ENCODE data around the gene NSUN6. TPM values are rescaled to one million over a fixed set of nuclear protein-coding genes. Genes with fewer than 3 reads are reported as not detected.

Gene NSUN6
- total and polyA plus RNA-seq, 2 experiments from 2014 or later, result 18.1 to 37.4 TPM

DNA sequence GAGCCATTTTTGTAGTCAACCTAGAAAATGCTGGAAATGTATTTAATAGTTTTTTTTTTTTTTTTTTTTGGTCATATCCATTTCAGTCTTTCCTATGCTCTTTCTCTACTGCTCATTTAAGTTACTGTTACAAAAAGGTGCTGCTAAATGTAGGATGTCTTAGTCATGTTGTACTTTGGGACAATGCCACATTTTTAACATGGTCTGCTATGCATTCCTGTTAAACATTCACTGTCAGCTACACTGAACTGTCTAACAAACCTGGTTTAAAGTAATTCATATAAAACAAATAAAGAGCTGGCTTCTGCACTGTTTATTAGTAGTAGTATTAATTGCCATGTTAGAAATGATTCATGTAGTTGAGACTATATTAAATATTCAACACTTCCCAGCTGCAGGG is 108.6 kb downstream of the NSUN6 start (continued):
- no peak for TF ChIP-seq ZNF462 (CRISPR knock-in tag; IDR thresholded peaks at IDR 0.05)
- TF ChIP-seq STAT1 (IDR thresholded peaks at IDR 0.05; ENCODE audit: unreplicated experiment), result no peak

DNA sequence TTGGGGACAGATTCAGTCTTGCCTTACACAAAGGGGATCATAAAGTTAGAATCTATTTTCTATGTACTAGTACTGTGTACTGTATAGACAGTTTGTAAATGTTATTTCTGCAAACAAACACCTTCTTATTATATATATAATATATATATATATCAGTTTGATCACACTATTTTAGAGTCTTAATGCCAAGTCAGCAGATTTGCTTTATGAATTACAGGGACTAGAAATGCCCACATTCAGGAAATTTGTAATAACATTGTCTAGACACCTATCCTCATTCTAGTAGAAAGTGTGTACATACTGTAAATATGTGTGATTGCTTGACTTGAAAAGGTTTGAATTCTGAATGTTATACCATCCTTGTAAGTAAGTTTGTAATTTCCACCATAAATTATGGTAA is 111.2 kb downstream of the NSUN6 start:
- TF ChIP-seq, protein P1, sequence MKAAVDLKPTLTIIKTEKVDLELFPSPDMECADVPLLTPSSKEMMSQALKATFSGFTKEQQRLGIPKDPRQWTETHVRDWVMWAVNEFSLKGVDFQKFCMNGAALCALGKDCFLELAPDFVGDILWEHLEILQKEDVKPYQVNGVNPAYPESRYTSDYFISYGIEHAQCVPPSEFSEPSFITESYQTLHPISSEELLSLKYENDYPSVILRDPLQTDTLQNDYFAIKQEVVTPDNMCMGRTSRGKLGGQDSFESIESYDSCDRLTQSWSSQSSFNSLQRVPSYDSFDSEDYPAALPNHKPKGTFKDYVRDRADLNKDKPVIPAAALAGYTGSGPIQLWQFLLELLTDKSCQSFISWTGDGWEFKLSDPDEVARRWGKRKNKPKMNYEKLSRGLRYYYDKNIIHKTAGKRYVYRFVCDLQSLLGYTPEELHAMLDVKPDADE (IDR thresholded peaks at IDR 0.05), result no peak
- TF ChIP-seq JUNB (IDR thresholded peaks at IDR 0.05; ENCODE audit: unreplicated experiment) (no peak), ZNF331 (CRISPR knock-in tag; IDR thresholded peaks at IDR 0.05; ENCODE audit: low read depth) (no peak), ZNF114 (CRISPR knock-in tag; IDR thresholded peaks at IDR 0.05) (no peak), POLR2AphosphoS5 (IDR thresholded peaks at IDR 0.05; ENCODE audit: low read depth) (no peak), NANOG (IDR thresholded peaks at IDR 0.05; ENCODE audit: borderline replicate concordance) (no peak)
- TF ChIP-seq, protein P2, sequence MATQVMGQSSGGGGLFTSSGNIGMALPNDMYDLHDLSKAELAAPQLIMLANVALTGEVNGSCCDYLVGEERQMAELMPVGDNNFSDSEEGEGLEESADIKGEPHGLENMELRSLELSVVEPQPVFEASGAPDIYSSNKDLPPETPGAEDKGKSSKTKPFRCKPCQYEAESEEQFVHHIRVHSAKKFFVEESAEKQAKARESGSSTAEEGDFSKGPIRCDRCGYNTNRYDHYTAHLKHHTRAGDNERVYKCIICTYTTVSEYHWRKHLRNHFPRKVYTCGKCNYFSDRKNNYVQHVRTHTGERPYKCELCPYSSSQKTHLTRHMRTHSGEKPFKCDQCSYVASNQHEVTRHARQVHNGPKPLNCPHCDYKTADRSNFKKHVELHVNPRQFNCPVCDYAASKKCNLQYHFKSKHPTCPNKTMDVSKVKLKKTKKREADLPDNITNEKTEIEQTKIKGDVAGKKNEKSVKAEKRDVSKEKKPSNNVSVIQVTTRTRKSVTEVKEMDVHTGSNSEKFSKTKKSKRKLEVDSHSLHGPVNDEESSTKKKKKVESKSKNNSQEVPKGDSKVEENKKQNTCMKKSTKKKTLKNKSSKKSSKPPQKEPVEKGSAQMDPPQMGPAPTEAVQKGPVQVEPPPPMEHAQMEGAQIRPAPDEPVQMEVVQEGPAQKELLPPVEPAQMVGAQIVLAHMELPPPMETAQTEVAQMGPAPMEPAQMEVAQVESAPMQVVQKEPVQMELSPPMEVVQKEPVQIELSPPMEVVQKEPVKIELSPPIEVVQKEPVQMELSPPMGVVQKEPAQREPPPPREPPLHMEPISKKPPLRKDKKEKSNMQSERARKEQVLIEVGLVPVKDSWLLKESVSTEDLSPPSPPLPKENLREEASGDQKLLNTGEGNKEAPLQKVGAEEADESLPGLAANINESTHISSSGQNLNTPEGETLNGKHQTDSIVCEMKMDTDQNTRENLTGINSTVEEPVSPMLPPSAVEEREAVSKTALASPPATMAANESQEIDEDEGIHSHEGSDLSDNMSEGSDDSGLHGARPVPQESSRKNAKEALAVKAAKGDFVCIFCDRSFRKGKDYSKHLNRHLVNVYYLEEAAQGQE (IDR thresholded peaks at IDR 0.05; ENCODE audit: unreplicated experiment), result no peak
- Histone ChIP-seq H3K27me3 (ENCODE audit: insufficient read depth) (no peaks in the 10 kb centered on the region), H3K79me2 (replicated peaks; ENCODE audit: insufficient read depth) (no peaks in the 10 kb centered on the region), H3K9me2 (ENCODE audit: insufficient read depth) (no peaks in the 10 kb centered on the region), H3K27ac (ENCODE audit: low read depth) (no peak overlapping the region), H3K4me1 (ENCODE audit: insufficient read depth) (no peaks in the 10 kb centered on the region), H4K20me1 (replicated peaks; ENCODE audit: insufficient read depth) (no peaks in the 10 kb centered on the region; the same call in 1 of the 2 replicates), H3F3A (replicated peaks; ENCODE audit: low read depth) (no peaks in the 10 kb centered on the region), H3K36me3 (ENCODE audit: insufficient read depth) (no peaks in the 10 kb centered on the region), H3K4me2 (no peak overlapping the region), H3K4me3 (no peak overlapping the region), H2AFZ (no peak overlapping the region)
- Mint-ChIP-seq H3K4me3 (no peak overlapping the region), H3K36me3 (ENCODE audit: low read depth) (peaks cover 32% of the 10 kb centered on the region), H3K9me3 (no peaks in the 10 kb centered on the region), H3K27me3 (ENCODE audit: insufficient read depth, low read depth, poor library complexity) (no peaks in the 10 kb centered on the region), H3K4me1 (no peaks in the 10 kb centered on the region), H3K27ac (no peak overlapping the region)
- DNase-seq (ENCODE audit: low spot score), result no peak
- ATAC-seq, result no peak
